ENCODE results near the gene TECPR1. TPM values are rescaled to one million over a fixed set of nuclear protein-coding genes. Genes with fewer than 3 reads are reported as not detected.

The TECPR1 gene
- total RNA-seq, 1 experiment from 2014 or later: 11.5 TPM

GRCh38 chr7:98250789-98251188 is 1.2 kb downstream of the TECPR1 start:
- intact Hi-C loops (cut with micrococcal nuclease): loop anchor here (2.0 kb wide), 1 partner anchor 30 kb away; the partner anchor contains the start of gene BRI3
- CTCF ChIA-PET: no interaction called here
- Histone ChIP-seq H3K9me2 (replicated peaks; ENCODE audit: low read length) (no peaks in the 10 kb centered on the region), H3K9ac (ENCODE audit: low read length) (peak overlapping the region; percentile 78), H3K27ac (ENCODE audit: low read length) (peak overlapping the region; percentile 65), H3K27me3 (ENCODE audit: low read length) (no peaks in the 10 kb centered on the region), H3K79me2 (ENCODE audit: low read length) (peaks cover 25% of the 10 kb centered on the region), H2AFZ (ENCODE audit: low read length) (peak overlapping the region; percentile 96), H3K9me3 (ENCODE audit: low read length) (no peaks in the 10 kb centered on the region), H4K20me1 (ENCODE audit: low read length) (no peaks in the 10 kb centered on the region), H3K4me3 (ENCODE audit: low read length) (peak overlapping the region; percentile 99), H3F3A (ENCODE audit: low read length, unreplicated experiment) (no peaks in the 10 kb centered on the region), H3K4me1 (ENCODE audit: insufficient read depth, low read length) (peaks cover 28% of the 10 kb centered on the region), H3K4me2 (ENCODE audit: low read length) (peak overlapping the region; percentile 99), H3K36me3 (ENCODE audit: low read depth, low read length) (no peaks in the 10 kb centered on the region)
- POLR2A ChIA-PET (ENCODE audit: unreplicated experiment): interaction anchor here (0.7 kb wide), 1 partner anchor 27 kb away, joined by 5 read pairs; no protein-coding TSS in a partner anchor
- TF ChIP-seq EZH2phosphoT487 (IDR thresholded peaks at IDR 0.05; ENCODE audit: borderline replicate concordance, low read length): no peak
- no peak for TF ChIP-seq CTCF (conservative IDR thresholded peaks at IDR 0.05; ENCODE audit: low read depth, low read length)
- TF ChIP-seq EZH2 (IDR thresholded peaks at IDR 0.05; ENCODE audit: low read length, unreplicated experiment): no peak
- BruUV-seq (replicated peaks): TSS peak; percentile 47
- DNase-seq: peak; percentile 21
- no peak for ATAC-seq

- CTCF ChIA-PET: no interaction called here
- Histone ChIP-seq H3K36me3 (ENCODE audit: low read depth, low read length) (no peaks in the 10 kb centered on the region), H3K27ac (ENCODE audit: low read length) (no peak overlapping the region), H2AFZ (ENCODE audit: low read length) (no peak overlapping the region), H3K9me2 (replicated peaks; ENCODE audit: low read length) (no peaks in the 10 kb centered on the region), H3K9ac (ENCODE audit: low read length) (no peak overlapping the region), H4K20me1 (ENCODE audit: low read length) (no peaks in the 10 kb centered on the region), H3K4me3 (ENCODE audit: low read length) (no peak overlapping the region), H3K79me2 (ENCODE audit: low read length) (peaks cover 18% of the 10 kb centered on the region), H3K9me3 (ENCODE audit: low read length) (no peaks in the 10 kb centered on the region), H3F3A (ENCODE audit: low read length, unreplicated experiment) (no peaks in the 10 kb centered on the region), H3K27me3 (ENCODE audit: low read length) (no peaks in the 10 kb centered on the region), H3K4me1 (ENCODE audit: insufficient read depth, low read length) (peaks cover 28% of the 10 kb centered on the region), H3K4me2 (ENCODE audit: low read length) (no peak overlapping the region)
- ATAC-seq (no peak), DNase-seq (peak; percentile 6)
- intact Hi-C loops (cut with micrococcal nuclease): no loop called here
- no peak for TF ChIP-seq CTCF (conservative IDR thresholded peaks at IDR 0.05; ENCODE audit: low read depth, low read length)
- TF ChIP-seq EZH2phosphoT487 (IDR thresholded peaks at IDR 0.05; ENCODE audit: borderline replicate concordance, low read length): no peak
- TF ChIP-seq EZH2 (IDR thresholded peaks at IDR 0.05; ENCODE audit: low read length, unreplicated experiment): no peak
- POLR2A ChIA-PET (ENCODE audit: unreplicated experiment): no interaction called here
- BruUV-seq (replicated peaks): no TSS peak
These were observed 2.9 kb downstream of the TECPR1 start for GRCh38 chr7:98249106-98249505.

GRCh38 chr7:98248156-98248555 is 3.9 kb downstream of the TECPR1 start:
- Histone ChIP-seq H3K79me2 (ENCODE audit: low read length) (peaks cover 14% of the 10 kb centered on the region), H3K4me3 (ENCODE audit: low read length) (no peak overlapping the region), H3K9me2 (replicated peaks; ENCODE audit: low read length) (no peaks in the 10 kb centered on the region), H3K4me1 (ENCODE audit: insufficient read depth, low read length) (peaks cover 27% of the 10 kb centered on the region), H3K9me3 (ENCODE audit: low read length) (no peaks in the 10 kb centered on the region), H4K20me1 (ENCODE audit: low read length) (no peaks in the 10 kb centered on the region), H3K4me2 (ENCODE audit: low read length) (no peak overlapping the region), H2AFZ (ENCODE audit: low read length) (no peak overlapping the region), H3F3A (ENCODE audit: low read length, unreplicated experiment) (no peaks in the 10 kb centered on the region), H3K36me3 (ENCODE audit: low read depth, low read length) (no peaks in the 10 kb centered on the region), H3K27ac (ENCODE audit: low read length) (no peak overlapping the region), H3K27me3 (ENCODE audit: low read length) (no peaks in the 10 kb centered on the region), H3K9ac (ENCODE audit: low read length) (no peak overlapping the region)
- no TSS peak for BruUV-seq (replicated peaks)
- ChIA-PET POLR2A (ENCODE audit: unreplicated experiment) (no interaction called here), CTCF (no interaction called here)
- no peak for ATAC-seq
- DNase-seq: no peak
- TF ChIP-seq EZH2phosphoT487 (IDR thresholded peaks at IDR 0.05; ENCODE audit: borderline replicate concordance, low read length) (no peak), CTCF (conservative IDR thresholded peaks at IDR 0.05; ENCODE audit: low read depth, low read length) (no peak)
- intact Hi-C loops (cut with micrococcal nuclease): no loop called here

Data from PC-3 (cell line).